Lower lobe of right lung (tissue), 2 donors: ENCODE measurements around the gene ST8SIA5. TPM values are rescaled to one million over a fixed set of nuclear protein-coding genes. Genes with fewer than 3 reads are reported as not detected.

Experiments used
- ATAC-seq, 2 donors: fragments of 200-7000 bp; cut with Tn5 transposase; one replicate each; pipeline ENCODE4 v1.9.1; 2020 to 2022; ENCODE audit warnings: mild to moderate bottlenecking in 2 of 2, moderate library complexity in 2 of 2
- DNase-seq: peaks from one replicate; pipeline ENCODE4 v3.0.0-alpha.2; 2020
- H3K27ac ChIP-seq: fragments of 200-600 bp; one replicate; pipeline ENCODE4 v1.8.0; 2022
- H3K27me3 ChIP-seq: fragments of 200-600 bp; one replicate; pipeline ENCODE4 v1.8.0; 2022; ENCODE audit warnings: low read depth
- H3K36me3 ChIP-seq: fragments of 200-600 bp; one replicate; pipeline ENCODE4 v1.8.0; 2022; ENCODE audit warnings: mild to moderate bottlenecking
- H3K4me1 ChIP-seq: fragments of 200-600 bp; one replicate; pipeline ENCODE4 v1.8.0; 2022
- H3K4me3 ChIP-seq: fragments of 200-600 bp; one replicate; pipeline ENCODE4 v1.8.0; 2022; ENCODE audit warnings: mild to moderate bottlenecking
- H3K9me3 ChIP-seq: fragments of 200-600 bp; one replicate; pipeline ENCODE4 v1.8.0; 2022
- intact Hi-C: fragments of 100-400 bp; cut with DNase I; formaldehyde crosslinking; loops from one replicate; pipeline ENCODE4 v1.11.0; 2022
- total RNA-seq: library from RNA; stranded (reverse); fragmentation: NEBNext Ultra II Directional; extraction: Animal tissue kit (Norgen Biotek cat#: 25700); gene quantifications from one replicate; pipeline ENCODE4 v1.2.1, GENCODE V29; 2021
- TF ChIP-seq, protein P1 (sequence below): fragments of 200-600 bp; IDR thresholded peaks from one replicate; pipeline ENCODE4 v1.8.0; 2022; ENCODE audit warnings: antibody characterized with exemption, mild to moderate bottlenecking
- donor health status: DM: no; HTN: yes; CAD: no; lungs with severe emphysema.

The ST8SIA5 gene
- total RNA-seq, 1 donor from 2014 or later, result not detected

DNA sequence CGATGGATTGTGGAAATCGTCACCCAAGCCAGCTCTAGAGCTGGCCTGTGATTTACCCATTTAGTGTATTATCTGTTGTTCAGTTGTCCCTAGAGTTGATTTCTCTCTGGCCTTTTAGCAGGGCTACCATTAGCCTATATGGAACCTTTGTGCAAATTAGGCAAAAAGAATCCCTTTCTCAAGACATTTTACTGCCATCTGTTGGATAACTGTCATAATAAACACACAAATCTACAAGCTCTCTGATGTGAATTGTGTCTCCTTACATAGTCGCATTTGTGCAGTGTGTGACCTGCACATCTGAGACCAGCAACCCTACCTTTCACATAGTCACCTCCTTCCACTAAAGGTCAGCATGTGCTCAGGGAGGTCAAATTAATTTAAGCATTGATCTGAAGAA, 133.9 kb downstream of the ST8SIA5 start:
- no peak for DNase-seq
- H3K4me1 ChIP-seq, result peaks cover 7% of the 10 kb centered on the region
- H3K27me3 ChIP-seq, result peaks cover 3% of the 10 kb centered on the region
- H3K4me3 ChIP-seq, result no peak overlapping the region
- H3K9me3 ChIP-seq, result no peaks in the 10 kb centered on the region
- TF ChIP-seq, protein P1, sequence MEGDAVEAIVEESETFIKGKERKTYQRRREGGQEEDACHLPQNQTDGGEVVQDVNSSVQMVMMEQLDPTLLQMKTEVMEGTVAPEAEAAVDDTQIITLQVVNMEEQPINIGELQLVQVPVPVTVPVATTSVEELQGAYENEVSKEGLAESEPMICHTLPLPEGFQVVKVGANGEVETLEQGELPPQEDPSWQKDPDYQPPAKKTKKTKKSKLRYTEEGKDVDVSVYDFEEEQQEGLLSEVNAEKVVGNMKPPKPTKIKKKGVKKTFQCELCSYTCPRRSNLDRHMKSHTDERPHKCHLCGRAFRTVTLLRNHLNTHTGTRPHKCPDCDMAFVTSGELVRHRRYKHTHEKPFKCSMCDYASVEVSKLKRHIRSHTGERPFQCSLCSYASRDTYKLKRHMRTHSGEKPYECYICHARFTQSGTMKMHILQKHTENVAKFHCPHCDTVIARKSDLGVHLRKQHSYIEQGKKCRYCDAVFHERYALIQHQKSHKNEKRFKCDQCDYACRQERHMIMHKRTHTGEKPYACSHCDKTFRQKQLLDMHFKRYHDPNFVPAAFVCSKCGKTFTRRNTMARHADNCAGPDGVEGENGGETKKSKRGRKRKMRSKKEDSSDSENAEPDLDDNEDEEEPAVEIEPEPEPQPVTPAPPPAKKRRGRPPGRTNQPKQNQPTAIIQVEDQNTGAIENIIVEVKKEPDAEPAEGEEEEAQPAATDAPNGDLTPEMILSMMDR, result peak; percentile 11
- intact Hi-C loops, result no loop called here
- no peak for ATAC-seq
- no peaks in the 10 kb centered on the region for H3K36me3 ChIP-seq
- H3K27ac ChIP-seq, result no peak overlapping the region

DNA sequence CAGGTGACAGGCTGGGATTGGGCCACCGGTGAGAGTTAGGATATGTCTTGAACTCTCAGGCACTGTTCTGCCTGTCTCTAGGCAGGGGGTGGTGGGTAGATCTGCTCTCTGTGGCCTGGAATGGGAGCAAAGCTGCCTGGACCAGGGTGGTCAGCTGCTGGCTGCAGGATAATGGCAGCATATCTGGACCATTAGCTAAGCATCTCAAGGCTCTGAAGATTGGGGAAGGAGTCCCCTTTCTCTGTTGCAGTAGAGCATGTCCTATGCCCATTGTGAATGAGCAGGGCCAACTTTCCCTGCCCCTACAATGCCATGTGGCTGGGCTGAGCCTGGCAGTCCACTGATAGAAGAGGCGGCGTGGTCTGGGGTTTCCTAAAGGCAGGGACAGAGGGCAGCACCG, 134.4 kb downstream of the ST8SIA5 start:
- ATAC-seq, result no peak
- Histone ChIP-seq H3K4me1 (peaks cover 7% of the 10 kb centered on the region), H3K27ac (no peak overlapping the region), H3K27me3 (no peaks in the 10 kb centered on the region), H3K4me3 (no peak overlapping the region), H3K36me3 (no peaks in the 10 kb centered on the region), H3K9me3 (no peaks in the 10 kb centered on the region)
- intact Hi-C loops, result no loop called here
- DNase-seq, result no peak
- TF ChIP-seq, protein P1, result no peak

GRCh38 chr18:46621871-46622270, 135.0 kb downstream of the ST8SIA5 start:
- H3K4me1 ChIP-seq, result peaks cover 7% of the 10 kb centered on the region
- TF ChIP-seq, protein P1, result no peak
- DNase-seq, result no peak
- no peak overlapping the region for H3K4me3 ChIP-seq
- ATAC-seq, result no peak
- H3K9me3 ChIP-seq, result no peaks in the 10 kb centered on the region
- H3K27ac ChIP-seq, result no peak overlapping the region
- intact Hi-C loops, result no loop called here
- no peaks in the 10 kb centered on the region for H3K27me3 ChIP-seq
- H3K36me3 ChIP-seq, result no peaks in the 10 kb centered on the region

DNA sequence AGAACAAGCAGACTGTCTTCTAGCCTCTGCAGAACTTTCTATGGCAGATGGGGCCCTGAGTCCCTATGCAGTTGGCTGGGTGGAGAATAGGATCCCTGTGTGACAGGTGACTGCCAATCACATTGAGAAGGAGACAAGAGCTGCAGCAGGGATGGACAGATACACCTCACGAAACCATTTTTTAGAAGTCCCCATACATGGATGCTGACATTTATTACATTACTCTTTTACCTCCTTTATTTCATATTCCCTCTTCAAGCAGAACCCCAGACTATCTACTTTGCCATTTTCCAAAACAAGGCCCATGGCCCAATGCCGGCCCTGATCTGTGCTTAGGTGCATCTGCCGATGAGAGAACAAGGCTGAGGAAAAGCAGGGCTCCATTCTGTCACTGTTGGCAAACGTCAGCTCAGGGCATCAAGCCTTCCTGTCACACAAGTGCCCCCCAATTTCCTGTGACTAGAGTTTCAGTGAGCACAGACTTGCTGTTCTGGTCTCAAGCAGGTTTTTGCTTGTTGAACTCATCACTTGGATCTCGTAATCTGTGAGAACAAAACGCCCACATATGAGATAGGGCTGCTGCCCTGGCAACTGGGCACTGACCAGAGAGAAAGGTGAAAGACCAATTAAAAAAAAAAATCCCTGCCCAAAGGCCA, 135.6 kb downstream of the ST8SIA5 start:
- H3K27ac ChIP-seq, result no peak overlapping the region
- ATAC-seq (no peak), DNase-seq (no peak)
- no peaks in the 10 kb centered on the region for H3K9me3 ChIP-seq
- H3K4me1 ChIP-seq, result peaks cover 7% of the 10 kb centered on the region
- intact Hi-C loops, result no loop called here
- no peaks in the 10 kb centered on the region for H3K27me3 ChIP-seq
- H3K36me3 ChIP-seq, result no peaks in the 10 kb centered on the region
- no peak overlapping the region for H3K4me3 ChIP-seq
- TF ChIP-seq, protein P1, result no peak

DNA sequence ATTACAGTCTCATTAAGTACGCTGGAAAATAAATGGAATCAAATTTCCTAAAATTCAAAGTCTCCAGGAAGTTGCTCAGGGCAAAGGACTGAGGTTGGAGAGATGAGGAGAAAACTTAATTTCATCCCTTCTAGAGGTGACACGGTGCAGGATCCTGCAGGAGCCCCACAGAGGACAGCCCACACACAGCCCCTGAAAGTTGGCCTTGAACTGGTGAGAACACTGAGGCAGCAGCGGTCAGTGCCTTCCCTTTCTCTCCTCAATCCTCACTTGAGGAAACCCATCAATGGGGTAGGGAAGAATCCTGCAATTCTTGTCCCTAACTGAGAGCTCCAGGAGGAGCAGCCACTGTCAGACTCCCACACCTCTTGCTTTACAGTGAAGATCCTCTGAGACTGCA, 137.3 kb downstream of the ST8SIA5 start:
- intact Hi-C loops, result no loop called here
- Histone ChIP-seq H3K36me3 (no peaks in the 10 kb centered on the region), H3K9me3 (no peaks in the 10 kb centered on the region), H3K4me1 (peaks cover 7% of the 10 kb centered on the region), H3K27ac (no peak overlapping the region), H3K27me3 (no peaks in the 10 kb centered on the region), H3K4me3 (no peak overlapping the region)
- DNase-seq, result no peak
- ATAC-seq, result no peak
- TF ChIP-seq, protein P1, result no peak

Other genes with a start within 250 kb of the ST8SIA5 start
- 2.9 TPM for gene LOXHD1, start 99.8 kb downstream of the ST8SIA5 start, total RNA-seq
- 36.6 TPM for gene PIAS2, start 160.5 kb upstream of the ST8SIA5 start, total RNA-seq
- gene KATNAL2, start 160.5 kb upstream of the ST8SIA5 start, total RNA-seq, result 3.8 TPM